Measurements from ENCODE around the gene SEPTIN10.
A peak's percentile ranks its signal among the peaks of the same experiment; 100 is the strongest.

Gene SEPTIN10

DNA sequence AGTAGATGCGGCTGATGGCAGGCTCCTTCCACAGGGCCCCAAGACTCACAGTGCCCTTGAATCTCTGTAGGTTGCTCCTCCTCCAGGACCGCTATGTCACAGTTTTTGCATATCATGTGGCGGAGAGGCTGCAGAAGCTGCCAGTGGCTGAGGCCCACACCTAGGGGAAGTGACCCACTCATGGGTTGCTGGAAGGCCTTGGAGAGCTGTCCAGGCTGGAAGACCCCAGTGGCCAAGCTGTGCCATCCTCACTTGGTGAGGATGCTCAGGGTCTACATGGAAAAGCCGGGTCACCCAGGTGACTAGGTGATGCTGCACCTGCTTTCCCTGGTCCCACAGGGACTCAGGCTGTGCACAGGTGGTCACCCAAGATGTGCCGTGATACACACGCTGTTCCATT lies 90.6 kb downstream of the SEPTIN10 start:
- no peak for DNase-seq (ENCODE audit: low read depth)

- no peak for DNase-seq (ENCODE audit: low read depth)
Observed at GRCh38 chr2:109522063-109522374, 91.7 kb downstream of the SEPTIN10 start.

DNA sequence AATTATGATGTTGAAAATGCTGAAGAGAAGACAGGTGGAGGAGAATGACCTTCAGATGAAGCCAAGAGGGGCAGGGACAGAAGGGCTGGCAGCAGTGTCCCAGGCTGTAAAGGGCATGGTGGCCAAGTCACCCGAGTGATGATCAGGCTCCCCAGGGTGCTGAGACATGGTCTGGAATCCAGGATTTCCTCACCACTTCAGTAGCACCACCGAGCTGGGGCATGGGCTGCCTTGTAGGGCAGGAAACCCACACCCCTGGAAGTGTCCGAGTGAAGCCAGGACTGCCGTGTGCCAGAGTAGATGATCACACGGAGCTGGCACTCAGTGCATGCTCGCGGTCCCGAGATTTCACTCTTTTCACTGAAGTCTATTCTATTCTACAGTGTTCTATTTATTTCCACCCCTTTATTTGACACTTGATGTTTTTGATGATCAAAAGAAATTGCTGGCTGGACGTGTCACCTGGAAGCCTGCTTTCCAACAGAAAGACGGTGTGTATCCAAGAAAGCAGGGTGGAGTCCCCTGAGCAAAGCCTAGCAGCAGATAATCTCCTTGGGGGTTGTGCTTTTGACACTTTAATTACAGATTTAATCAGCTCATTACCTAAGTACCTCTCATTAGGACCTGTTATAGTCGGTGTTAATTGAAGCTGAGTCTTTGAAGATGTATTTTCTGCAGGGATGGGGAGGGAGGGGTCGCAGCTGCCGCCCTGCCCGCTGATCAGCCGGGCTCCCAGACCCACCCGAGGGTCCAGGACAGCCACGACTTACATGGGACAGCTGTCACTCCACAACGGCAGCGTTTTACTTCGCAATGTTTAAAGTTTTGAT lies 92.3 kb downstream of the SEPTIN10 start:
- DNase-seq (ENCODE audit: low read depth), result no peak

- no peak for DNase-seq (ENCODE audit: low read depth)
Observed at GRCh38 chr2:109519513-109519912, 94.3 kb downstream of the SEPTIN10 start.

GRCh38 chr2:109517118-109517889 lies 96.5 kb downstream of the SEPTIN10 start:
- DNase-seq (ENCODE audit: low read depth), result no peak

DNA sequence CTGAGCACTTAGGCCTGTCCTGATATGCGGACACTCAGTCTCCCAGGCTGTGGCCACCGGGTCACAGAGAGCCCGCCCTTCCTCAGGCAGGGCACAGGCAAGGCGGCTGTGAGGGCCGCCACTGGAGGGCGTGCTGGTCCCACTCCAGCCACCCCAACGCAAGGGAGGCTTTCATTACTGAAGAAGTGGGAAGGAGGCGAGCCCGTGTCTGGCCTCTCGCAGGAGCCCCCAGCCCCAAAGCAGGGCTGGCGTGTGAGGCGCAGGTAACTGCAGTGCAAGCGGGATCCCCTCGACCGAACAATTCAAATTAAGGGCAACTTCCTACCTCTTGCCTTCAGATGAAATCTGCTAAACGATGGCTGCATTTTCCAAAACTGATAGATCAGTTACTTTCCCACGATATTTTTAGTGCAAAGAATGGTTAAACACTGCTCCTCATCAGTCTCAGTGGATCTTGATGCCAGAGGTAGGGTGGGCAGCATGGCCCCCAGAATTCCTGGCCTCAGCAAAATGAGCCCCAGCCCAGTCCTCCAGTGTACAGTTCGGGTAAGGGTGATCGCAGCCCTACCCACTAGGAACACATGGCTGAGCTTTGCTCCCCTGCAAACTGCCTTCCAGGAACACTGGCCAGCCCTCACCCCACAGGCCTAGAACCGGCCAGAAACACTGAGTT lies 97.2 kb downstream of the SEPTIN10 start:
- no peak for DNase-seq (ENCODE audit: low read depth)

DNA sequence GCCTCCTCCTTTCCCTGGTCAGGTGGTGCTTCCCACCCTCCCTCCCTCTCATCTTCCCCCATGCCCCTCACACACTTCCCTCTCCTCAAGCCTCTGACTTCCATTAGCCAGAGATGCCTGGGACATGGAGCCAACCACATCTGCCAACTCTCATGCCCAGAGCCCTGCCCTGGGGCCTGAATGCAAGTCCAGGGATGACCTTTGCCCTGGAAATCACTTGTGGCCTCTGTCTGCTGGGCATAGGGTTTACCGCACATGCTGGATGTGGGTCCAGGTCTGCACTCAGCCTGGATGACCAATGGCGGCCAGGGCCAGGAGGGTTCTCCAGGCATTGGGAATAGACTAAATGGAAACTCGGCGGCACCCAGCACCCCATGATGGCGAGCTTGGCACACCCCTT lies 98.9 kb downstream of the SEPTIN10 start:
- no peak for DNase-seq (ENCODE audit: low read depth)

- peak; percentile 90 for DNase-seq (ENCODE audit: low read depth)
Observed at GRCh38 chr2:109513749-109514588, 99.8 kb downstream of the SEPTIN10 start.

GRCh38 chr2:109513230-109513629 lies 100.5 kb downstream of the SEPTIN10 start:
- no peak for DNase-seq (ENCODE audit: low read depth)

GRCh38 chr2:109512076-109512475 lies 101.7 kb downstream of the SEPTIN10 start:
- no peak for DNase-seq (ENCODE audit: low read depth)

GRCh38 chr2:109511168-109511567 lies 102.6 kb downstream of the SEPTIN10 start:
- no peak for DNase-seq (ENCODE audit: low read depth)

DNA sequence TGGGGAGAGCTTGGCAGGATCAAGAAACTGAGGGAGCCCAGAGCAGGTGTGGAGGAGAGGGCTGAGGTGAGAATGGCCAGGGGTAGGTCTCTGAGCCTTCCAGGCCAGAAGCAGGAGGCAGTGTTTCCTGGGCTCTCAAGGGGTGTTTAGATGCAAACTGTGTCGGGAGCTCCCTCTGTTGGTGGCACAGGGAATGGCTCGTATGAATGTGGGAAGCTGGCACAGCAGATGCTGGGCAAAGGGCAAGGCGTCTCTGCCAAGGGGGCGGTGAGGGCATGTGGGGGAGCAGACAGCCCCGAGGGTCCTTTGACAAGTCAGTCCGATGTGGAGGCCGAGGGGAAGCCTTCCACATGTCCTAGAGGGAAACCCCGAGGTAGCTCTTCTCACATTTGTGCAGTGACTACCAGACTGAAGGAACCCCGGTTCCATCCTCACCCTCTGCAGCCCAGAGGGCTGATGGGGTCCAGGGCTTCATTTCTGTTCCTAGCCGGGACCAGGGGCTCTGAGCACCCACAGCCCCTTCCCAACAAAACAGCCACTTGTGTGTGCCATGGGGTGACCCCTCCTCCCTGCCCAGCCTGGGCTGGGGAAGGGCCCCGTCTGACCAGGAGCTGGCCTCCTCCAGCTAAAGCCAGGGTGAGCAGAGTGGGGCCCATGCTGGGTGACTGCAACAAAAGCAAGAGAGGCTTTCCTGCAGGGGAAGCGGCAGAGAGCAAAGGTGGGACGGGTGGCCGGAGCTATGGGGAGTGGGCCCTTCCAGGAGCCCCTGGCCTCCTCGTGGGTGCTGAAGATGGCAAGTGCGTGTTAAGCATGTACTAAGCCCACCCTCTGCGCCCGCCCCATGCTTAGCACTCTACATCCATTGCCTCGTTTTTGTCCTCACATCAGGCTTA lies 103.4 kb downstream of the SEPTIN10 start:
- peak; percentile 51 for DNase-seq (ENCODE audit: low read depth)

- no peak for DNase-seq (ENCODE audit: low read depth)
Observed at GRCh38 chr2:109508556-109508955, 105.2 kb downstream of the SEPTIN10 start.

- DNase-seq (ENCODE audit: low read depth), result no peak
Observed at GRCh38 chr2:109507828-109508227, 105.9 kb downstream of the SEPTIN10 start.

DNA sequence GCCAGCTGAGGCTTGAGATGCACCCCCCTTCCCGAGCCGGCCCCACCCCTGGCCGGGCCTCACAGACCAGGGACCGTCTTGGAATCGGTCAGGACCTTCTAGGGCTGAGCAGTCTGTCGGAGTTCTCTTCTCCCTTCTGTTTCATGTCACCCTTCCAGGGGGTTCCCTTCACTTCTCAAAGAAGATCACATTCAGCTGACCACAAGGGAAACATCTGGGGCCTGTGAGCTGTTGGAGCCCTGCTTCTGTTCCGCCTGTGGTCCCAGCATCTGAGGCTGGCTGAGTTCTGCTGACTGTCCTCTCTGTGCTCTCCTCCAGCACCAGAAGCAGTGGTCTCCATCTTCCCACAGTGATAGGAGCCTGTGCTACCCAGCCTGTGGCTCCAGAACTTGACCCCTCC lies 106.5 kb downstream of the SEPTIN10 start:
- no peak for DNase-seq (ENCODE audit: low read depth)

GRCh38 chr2:109503191-109503590 lies 110.6 kb downstream of the SEPTIN10 start:
- no peak for DNase-seq (ENCODE audit: low read depth)

GRCh38 chr2:109501461-109501860 lies 112.3 kb downstream of the SEPTIN10 start:
- DNase-seq (ENCODE audit: low read depth), result no peak

GRCh38 chr2:109500910-109501309 lies 112.9 kb downstream of the SEPTIN10 start:
- no peak for DNase-seq (ENCODE audit: low read depth)

GRCh38 chr2:109499566-109499965 lies 114.2 kb downstream of the SEPTIN10 start:
- DNase-seq (ENCODE audit: low read depth), result no peak

DNA sequence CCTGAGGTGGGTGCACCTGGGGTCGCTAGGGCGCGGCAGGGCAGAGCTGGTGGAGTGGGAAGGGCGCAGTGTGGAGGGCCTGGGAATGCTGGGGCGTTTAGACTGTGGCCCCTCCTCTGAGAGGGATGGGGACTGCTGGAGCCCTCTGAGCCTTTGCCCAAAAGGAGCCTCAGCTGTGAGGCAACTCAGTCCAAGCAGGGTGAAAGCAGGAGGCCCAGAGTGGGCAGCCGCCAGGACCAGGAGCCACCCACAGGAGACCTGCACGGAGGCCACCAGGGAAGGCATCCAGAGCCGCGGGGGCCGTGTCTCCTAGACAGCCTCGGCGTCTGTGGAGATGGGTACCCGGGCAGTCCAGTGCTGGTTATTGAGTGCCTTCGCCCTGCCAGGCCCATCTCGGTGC lies 114.9 kb downstream of the SEPTIN10 start:
- no peak for DNase-seq (ENCODE audit: low read depth)
